ENCODE measurements around the gene ARHGAP6.

- TF ChIP-seq CTCF (conservative IDR thresholded peaks at IDR 0.05 in 1 of 2, IDR thresholded peaks at IDR 0.05 in 1 of 2; ENCODE audit: extremely low read depth in 1 of 2, insufficient read depth in 1 of 2, low read depth in 1 of 2, low read length in 2 of 2) (no peak), EZH2 (IDR thresholded peaks at IDR 0.05; ENCODE audit: borderline replicate concordance, low read length) (no peak)
These were observed 236.1 kb downstream of the ARHGAP6 start for GRCh38 chrX:11429538-11430085.

All from mammary epithelial cell (primary cell).